Suprapubic skin (tissue), 3 donors: Measurements from ENCODE around the gene CREB5.

Source experiments
- CTCF ChIP-seq, 2 donors: fragments of 200-600 bp in 1 of 2; fragments of 450-650 bp in 1 of 2; sonication (generic) in 1 of 2; IDR thresholded peaks; one replicate each; pipeline ENCODE4 v1.5.1; 2016 to 2019; ENCODE audit warnings: antibody characterized with exemption in 2 of 2, mild to moderate bottlenecking in 1 of 2, moderate library complexity in 1 of 2
- POLR2AphosphoS5 ChIP-seq, 3 donors: sonication (generic); formaldehyde crosslinking; IDR thresholded peaks; one replicate each; pipeline ENCODE4 v1.6.1; 2017; ENCODE audit warnings: antibody characterized with exemption in 3 of 3

GRCh38 chr7:28533731-28534531, 121.6 kb downstream of the CREB5 start:
- TF ChIP-seq POLR2AphosphoS5 (IDR thresholded peaks at IDR 0.05) = no peak
- no peak for TF ChIP-seq CTCF (IDR thresholded peaks at IDR 0.05)
